ENCODE data around the gene CAPN3. TPM values are rescaled to one million over a fixed set of nuclear protein-coding genes. Genes with fewer than 3 reads are reported as not detected.
A peak's percentile ranks its signal among the peaks of the same experiment; 100 is the strongest.

CAPN3 gene
- polyA plus RNA-seq, 1 donor (not counting 4 experiments of a cell fraction or from before 2014, with no cell fraction given): 15.8 TPM

- DNase-seq (ENCODE audit: low read depth, low spot score): peak; percentile 54
Measured at GRCh38 chr15:42444415-42445063, 85.2 kb downstream of the CAPN3 start.

GRCh38 chr15:42445551-42445950 is 86.2 kb downstream of the CAPN3 start:
- H3K4me3 ChIP-seq (ENCODE audit: control insufficient read depth in 2 of 3, extremely low read depth in 1 of 3, insufficient read depth in 2 of 3, low read depth in 1 of 3, low read length in 3 of 3): no peak overlapping the region
- H3K9me1 ChIP-seq (ENCODE audit: control insufficient read depth, extremely low read depth, insufficient read depth, low read length): no peaks in the 10 kb centered on the region
- no peak overlapping the region for H2AFZ ChIP-seq (ENCODE audit: control insufficient read depth, low read length)
- H3K9ac ChIP-seq (ENCODE audit: control insufficient read depth, extremely low read depth, insufficient read depth, low read length): no peak overlapping the region
- H3K79me2 ChIP-seq (ENCODE audit: control insufficient read depth, insufficient read depth, low read length): no peaks in the 10 kb centered on the region
- H3K27ac ChIP-seq (ENCODE audit: control insufficient read depth, insufficient read depth, low read length): no peak overlapping the region
- DNase-seq (ENCODE audit: low read depth, low spot score): no peak
- no peaks in the 10 kb centered on the region for H4K20me1 ChIP-seq (ENCODE audit: control insufficient read depth, extremely low read depth, insufficient read depth, low read length)
- no peak overlapping the region for H3K4me2 ChIP-seq (ENCODE audit: control insufficient read depth, extremely low read depth, insufficient read depth, low read depth, low read length)
- no peaks in the 10 kb centered on the region for H3K9me3 ChIP-seq (ENCODE audit: control insufficient read depth, low read depth, low read length)
- FAIRE-seq: no peak
- H3K36me3 ChIP-seq (ENCODE audit: control insufficient read depth in 2 of 2, extremely low read depth in 1 of 2, insufficient read depth in 2 of 2, low read length in 2 of 2): peaks cover 4 to 15% of the 10 kb centered on the region in 2 experiments
- dilution Hi-C loops (cut with MboI; ENCODE audit: extremely low pct_ligation_motif_present, low sequenced_read_pairs): no loop called here
- no peaks in the 10 kb centered on the region for H3K27me3 ChIP-seq (ENCODE audit: control insufficient read depth, extremely low read depth, insufficient read depth, low read length)
- peaks cover 22% of the 10 kb centered on the region for H3K4me1 ChIP-seq (ENCODE audit: control insufficient read depth, extremely low read depth, insufficient read depth, low read length)
- TF ChIP-seq EZH2 (IDR thresholded peaks at IDR 0.05; ENCODE audit: low read length) (no peak), CTCF (optimal IDR thresholded peaks at IDR 0.05 in 1 of 3, IDR thresholded peaks at IDR 0.05 in 1 of 3, conservative IDR thresholded peaks at IDR 0.05 in 1 of 3; ENCODE audit: extremely low read depth in 1 of 3, insufficient read depth in 2 of 3, low read length in 3 of 3) (no peak)

More at GRCh38 chr15:42444415-42445063, 85.2 kb downstream of the CAPN3 start:
- Histone ChIP-seq H3K4me3 (ENCODE audit: control insufficient read depth in 2 of 3, extremely low read depth in 1 of 3, insufficient read depth in 2 of 3, low read depth in 1 of 3, low read length in 3 of 3) (peak overlapping the region in 1 of 3 experiments; percentile 42), H3K9ac (ENCODE audit: control insufficient read depth, extremely low read depth, insufficient read depth, low read length) (no peak overlapping the region), H3K27me3 (ENCODE audit: control insufficient read depth, extremely low read depth, insufficient read depth, low read length) (no peaks in the 10 kb centered on the region), H3K9me1 (ENCODE audit: control insufficient read depth, extremely low read depth, insufficient read depth, low read length) (no peaks in the 10 kb centered on the region), H2AFZ (ENCODE audit: control insufficient read depth, low read length) (no peak overlapping the region), H3K36me3 (ENCODE audit: control insufficient read depth in 2 of 2, extremely low read depth in 1 of 2, insufficient read depth in 2 of 2, low read length in 2 of 2) (peaks cover 4 to 9% of the 10 kb centered on the region in 2 experiments), H4K20me1 (ENCODE audit: control insufficient read depth, extremely low read depth, insufficient read depth, low read length) (no peaks in the 10 kb centered on the region), H3K79me2 (ENCODE audit: control insufficient read depth, insufficient read depth, low read length) (no peaks in the 10 kb centered on the region), H3K4me1 (ENCODE audit: control insufficient read depth, extremely low read depth, insufficient read depth, low read length) (peaks cover 22% of the 10 kb centered on the region), H3K27ac (ENCODE audit: control insufficient read depth, insufficient read depth, low read length) (peak overlapping the region; percentile 20), H3K4me2 (ENCODE audit: control insufficient read depth, extremely low read depth, insufficient read depth, low read depth, low read length) (peak overlapping the region; percentile 66), H3K9me3 (ENCODE audit: control insufficient read depth, low read depth, low read length) (no peaks in the 10 kb centered on the region)
- TF ChIP-seq CTCF (optimal IDR thresholded peaks at IDR 0.05 in 1 of 3, IDR thresholded peaks at IDR 0.05 in 1 of 3, conservative IDR thresholded peaks at IDR 0.05 in 1 of 3; ENCODE audit: extremely low read depth in 1 of 3, insufficient read depth in 2 of 3, low read length in 3 of 3) (peak in 1 of 3 experiments; percentile 12), EZH2 (IDR thresholded peaks at IDR 0.05; ENCODE audit: low read length) (no peak)
- peak; percentile 26 for FAIRE-seq
- dilution Hi-C loops (cut with MboI; ENCODE audit: extremely low pct_ligation_motif_present, low sequenced_read_pairs): no loop called here
